ENCODE results near the gene GNA14. TPM values are rescaled to one million over a fixed set of nuclear protein-coding genes. Genes with fewer than 3 reads are reported as not detected.

The GNA14 gene
- polyA plus RNA-seq, 1 experiment: 0.22 TPM

- H3K36me3 ChIP-seq (ENCODE audit: control insufficient read depth, insufficient read depth, low read length): no peaks in the 10 kb centered on the region
- ChIA-PET POLR2A (no interaction called here), CTCF (interaction anchor here (0.8 kb wide), 1 partner anchor 10 kb away, joined by 4 read pairs; no protein-coding TSS in a partner anchor)
- TF ChIP-seq CTCF (IDR thresholded peaks at IDR 0.05; ENCODE audit: insufficient read depth, low read depth, low read length): no peak
- no peak overlapping the region for H3K4me3 ChIP-seq (ENCODE audit: low read depth, low read length)
- H3K27me3 ChIP-seq (ENCODE audit: control insufficient read depth, insufficient read depth, low read length): no peaks in the 10 kb centered on the region
- DNase-seq (ENCODE audit: low read depth): no peak
These were observed 53.2 kb downstream of the GNA14 start for GRCh38 chr9:77594963-77595362.

DNA sequence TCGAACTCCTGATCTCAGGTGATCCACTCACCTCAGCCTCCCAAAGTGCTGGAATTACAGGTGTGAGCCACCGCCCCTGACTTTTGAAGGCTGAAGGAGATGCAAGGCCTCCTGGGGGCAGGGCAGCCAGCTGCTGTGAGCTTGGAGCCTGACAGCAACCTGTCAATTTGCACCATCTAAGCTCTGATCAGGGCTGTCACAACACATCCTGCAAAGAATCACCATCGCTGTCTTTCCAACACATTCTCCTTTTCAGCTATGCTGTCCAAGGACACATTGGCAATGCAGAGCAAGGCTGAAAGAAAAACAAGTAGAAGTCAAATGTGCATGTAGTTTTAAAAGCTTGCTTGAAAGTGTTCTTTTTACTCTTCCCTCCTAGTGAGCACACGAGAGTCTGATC lies 54.6 kb downstream of the GNA14 start:
- no peak for DNase-seq (ENCODE audit: low read depth)
- no peak for TF ChIP-seq CTCF (IDR thresholded peaks at IDR 0.05; ENCODE audit: insufficient read depth, low read depth, low read length)
- Histone ChIP-seq H3K27me3 (ENCODE audit: control insufficient read depth, insufficient read depth, low read length) (no peaks in the 10 kb centered on the region), H3K4me3 (ENCODE audit: low read depth, low read length) (no peak overlapping the region), H3K36me3 (ENCODE audit: control insufficient read depth, insufficient read depth, low read length) (no peaks in the 10 kb centered on the region)
- ChIA-PET POLR2A (no interaction called here), CTCF (interaction anchor here (1.3 kb wide), 1 partner anchor 10 kb away, joined by 3 read pairs; no protein-coding TSS in a partner anchor)

DNA sequence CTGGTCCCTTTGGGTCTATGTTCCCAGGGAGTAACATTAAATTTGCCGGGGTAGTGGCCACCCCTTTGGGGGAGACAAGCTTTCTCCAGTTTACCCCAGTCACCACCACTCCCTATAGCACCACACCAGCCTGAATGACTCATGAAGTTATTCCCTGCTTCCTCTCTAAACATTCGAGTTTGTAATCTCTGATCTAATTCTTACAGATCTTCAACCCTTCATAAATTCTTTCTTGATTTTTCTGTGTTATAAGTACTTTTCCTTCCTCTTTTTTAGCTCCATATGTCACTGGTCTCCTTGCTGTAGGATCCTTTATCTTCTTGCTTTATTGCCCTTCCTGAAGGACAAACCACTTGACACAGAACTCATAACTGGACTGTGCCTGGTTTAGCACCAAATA lies 55.6 kb downstream of the GNA14 start:
- Histone ChIP-seq H3K27me3 (ENCODE audit: control insufficient read depth, insufficient read depth, low read length) (no peaks in the 10 kb centered on the region), H3K36me3 (ENCODE audit: control insufficient read depth, insufficient read depth, low read length) (no peaks in the 10 kb centered on the region), H3K4me3 (ENCODE audit: low read depth, low read length) (no peak overlapping the region)
- no peak for TF ChIP-seq CTCF (IDR thresholded peaks at IDR 0.05; ENCODE audit: insufficient read depth, low read depth, low read length)
- no peak for DNase-seq (ENCODE audit: low read depth)
- CTCF ChIA-PET: no interaction called here
- POLR2A ChIA-PET: no interaction called here

- no peak for DNase-seq (ENCODE audit: low read depth)
- no peak overlapping the region for H3K4me3 ChIP-seq (ENCODE audit: low read depth, low read length)
- TF ChIP-seq CTCF (IDR thresholded peaks at IDR 0.05; ENCODE audit: insufficient read depth, low read depth, low read length): no peak
- POLR2A ChIA-PET: no interaction called here
- CTCF ChIA-PET: no interaction called here
- no peaks in the 10 kb centered on the region for H3K27me3 ChIP-seq (ENCODE audit: control insufficient read depth, insufficient read depth, low read length)
- H3K36me3 ChIP-seq (ENCODE audit: control insufficient read depth, insufficient read depth, low read length): no peaks in the 10 kb centered on the region
These were observed 58.9 kb downstream of the GNA14 start for GRCh38 chr9:77589046-77589795.

- Histone ChIP-seq H3K27me3 (ENCODE audit: control insufficient read depth, insufficient read depth, low read length) (no peaks in the 10 kb centered on the region), H3K4me3 (ENCODE audit: low read depth, low read length) (no peak overlapping the region), H3K36me3 (ENCODE audit: control insufficient read depth, insufficient read depth, low read length) (no peaks in the 10 kb centered on the region)
- ChIA-PET POLR2A (no interaction called here), CTCF (no interaction called here)
- DNase-seq (ENCODE audit: low read depth): peak; percentile 82
- TF ChIP-seq CTCF (IDR thresholded peaks at IDR 0.05; ENCODE audit: insufficient read depth, low read depth, low read length): no peak
These were observed 59.7 kb downstream of the GNA14 start for GRCh38 chr9:77588271-77588937.
